Psoas muscle (tissue), 8 donors: ENCODE measurements around the gene ERP44. TPM values are rescaled to one million over a fixed set of nuclear protein-coding genes. Genes with fewer than 3 reads are reported as not detected.

Experiments used
- ATAC-seq, 4 donors: fragments of 200-7000 bp; cut with Tn5 transposase; one replicate each; pipeline ENCODE4 v1.9.1; 2020; ENCODE audit warnings: moderate library complexity in 3 of 4, mild to moderate bottlenecking in 2 of 4
- DNase-seq, 2 donors: peaks; one replicate each; pipeline ENCODE4 v3.0.0-alpha.2; 2020
- H3K27ac ChIP-seq: fragments of 200-600 bp; one replicate; pipeline ENCODE4 v1.8.0; 2022
- H3K27me3 ChIP-seq, 3 donors: fragments of 200-600 bp in 1 of 3; one replicate each; pipeline versions ENCODE4 v1.6.1 to v1.8.0; 2013 to 2022; ENCODE audit warnings: low read length in 2 of 3, mild to moderate bottlenecking in 2 of 3, moderate library complexity in 1 of 3; ENCODE audit not compliant: insufficient read depth in 3 of 3
- H3K36me3 ChIP-seq, 2 donors: fragments of 200-600 bp in 1 of 2; one replicate each; pipeline versions ENCODE4 v1.6.1 to v1.8.0; 2013 to 2022; ENCODE audit warnings: low read depth in 1 of 2, mild to moderate bottlenecking in 1 of 2, moderate library complexity in 1 of 2; ENCODE audit not compliant: insufficient read depth in 1 of 2
- H3K4me1 ChIP-seq: fragments of 200-600 bp; one replicate; pipeline ENCODE4 v1.8.0; 2022
- H3K4me3 ChIP-seq: fragments of 200-600 bp; one replicate; pipeline ENCODE4 v1.8.0; 2022; ENCODE audit warnings: mild to moderate bottlenecking
- H3K9me3 ChIP-seq: fragments of 200-600 bp; one replicate; pipeline ENCODE4 v1.8.0; 2022
- WGBS, 3 donors: extraction: QIAGEN DNeasy Blood & Tissue Kit; methylation state at CpG; one replicate each; pipeline versions ENCODE4 v1.1.6 to v1.1.7; 2013; 5-methylcytosine and 5-hydroxymethylcytosine counted together
- intact Hi-C, 2 donors: fragments of 100-400 bp; cut with DNase I; formaldehyde crosslinking; loops; one replicate each; pipeline versions ENCODE4 v1.11.0 to v1.14.2; 2022
- polyA plus RNA-seq, 3 donors: library from polyadenylated mRNA; stranded (reverse); fragments of 200-250 nt; gene quantifications; one replicate each; pipeline ENCODE4 v1.2.3, GENCODE V29; 2013
- total RNA-seq, 4 donors: library from RNA; stranded (reverse); fragmentation: NEBNext Ultra II Directional in 2 of 4; extraction: Animal tissue kit (Norgen Biotek cat#: 25700) in 2 of 4; gene quantifications; one replicate each; pipeline versions ENCODE4 v1.2.1 to v1.2.4, GENCODE V29; 2021 to 2023
- TF ChIP-seq, protein P1 (sequence below): fragments of 200-600 bp; IDR thresholded peaks from one replicate; pipeline ENCODE4 v1.8.0; 2022; ENCODE audit warnings: antibody characterized with exemption
- donor health status: healthy with polysubstance abuse.
- donor health status: DM: no; HTN: no; CAD: no; lungs with moderate emphysema.
- donor health status: Bipolar disorder and iron deficiency.
- donor health status: healthy.
- donor health status: DM: yes; HTN: yes; CAD: no.
- donor health status: DM: no; HTN: no; CAD: no.
- donor health status: DM: no; HTN: no; CAD: no.
- donor health status: DM: yes; HTN: yes; CAD: no.

ERP44 gene
- total and polyA plus RNA-seq, 7 donors = 7.5 to 14.3 (median 10.9) TPM

DNA sequence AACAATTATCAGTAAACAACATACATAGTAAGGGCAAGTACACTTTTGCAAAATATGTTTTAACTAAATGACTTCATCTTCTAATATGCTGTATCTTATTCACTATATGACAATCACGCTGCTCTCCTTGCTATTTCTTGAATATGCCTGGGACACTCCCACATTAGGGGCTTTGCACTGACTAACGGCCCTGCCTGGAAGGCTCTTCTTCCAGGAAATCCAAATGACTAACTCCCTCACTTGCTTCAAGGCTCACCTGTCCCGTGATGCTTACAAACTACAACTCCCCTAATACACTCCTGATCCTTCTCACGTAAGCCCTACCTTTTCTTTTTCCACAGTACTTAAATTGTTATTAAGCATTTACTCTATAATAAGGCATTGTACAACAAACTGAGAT is 10.6 kb downstream of the ERP44 start:
- no peak overlapping the region for H3K27ac ChIP-seq
- peaks cover 49% of the 10 kb centered on the region for H3K4me1 ChIP-seq
- intact Hi-C loops = no loop called here
- no peaks in the 10 kb centered on the region for H3K27me3 ChIP-seq
- no peaks in the 10 kb centered on the region for H3K9me3 ChIP-seq
- 73 to 80% (median 80%) methylated on average over 4 of the region's 4 CpGs for WGBS, 3 donors
- H3K4me3 ChIP-seq = no peak overlapping the region
- H3K36me3 ChIP-seq = no peaks in the 10 kb centered on the region
- TF ChIP-seq, protein P1, sequence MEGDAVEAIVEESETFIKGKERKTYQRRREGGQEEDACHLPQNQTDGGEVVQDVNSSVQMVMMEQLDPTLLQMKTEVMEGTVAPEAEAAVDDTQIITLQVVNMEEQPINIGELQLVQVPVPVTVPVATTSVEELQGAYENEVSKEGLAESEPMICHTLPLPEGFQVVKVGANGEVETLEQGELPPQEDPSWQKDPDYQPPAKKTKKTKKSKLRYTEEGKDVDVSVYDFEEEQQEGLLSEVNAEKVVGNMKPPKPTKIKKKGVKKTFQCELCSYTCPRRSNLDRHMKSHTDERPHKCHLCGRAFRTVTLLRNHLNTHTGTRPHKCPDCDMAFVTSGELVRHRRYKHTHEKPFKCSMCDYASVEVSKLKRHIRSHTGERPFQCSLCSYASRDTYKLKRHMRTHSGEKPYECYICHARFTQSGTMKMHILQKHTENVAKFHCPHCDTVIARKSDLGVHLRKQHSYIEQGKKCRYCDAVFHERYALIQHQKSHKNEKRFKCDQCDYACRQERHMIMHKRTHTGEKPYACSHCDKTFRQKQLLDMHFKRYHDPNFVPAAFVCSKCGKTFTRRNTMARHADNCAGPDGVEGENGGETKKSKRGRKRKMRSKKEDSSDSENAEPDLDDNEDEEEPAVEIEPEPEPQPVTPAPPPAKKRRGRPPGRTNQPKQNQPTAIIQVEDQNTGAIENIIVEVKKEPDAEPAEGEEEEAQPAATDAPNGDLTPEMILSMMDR = no peak
- ATAC-seq (peak in 2 of 4 donors; percentile 44 to 60), DNase-seq (no peak)

DNA sequence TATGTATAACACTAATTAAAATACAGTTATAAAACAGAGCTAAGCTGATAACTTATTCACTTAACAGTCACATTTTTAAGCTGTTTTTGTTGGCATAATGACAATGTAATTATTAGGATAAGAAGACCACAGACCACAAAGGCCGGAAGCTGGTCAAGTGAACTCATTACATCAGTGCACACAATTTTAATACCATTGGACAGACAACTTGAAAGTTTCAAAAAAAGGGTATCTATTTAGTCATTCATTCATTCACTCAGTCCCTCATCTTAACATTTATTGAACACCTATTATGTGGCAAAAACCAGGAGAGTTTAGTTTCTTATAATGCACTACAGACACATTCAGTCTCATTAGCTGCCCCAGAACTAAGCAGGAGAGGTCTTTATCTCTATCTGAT is 11.6 kb downstream of the ERP44 start:
- ATAC-seq (no peak), DNase-seq (no peak)
- WGBS, 3 donors = 75 to 88% (median 80%) methylated on average over 1 of the region's 1 CpG
- Histone ChIP-seq H3K4me1 (peaks cover 52% of the 10 kb centered on the region), H3K27ac (no peak overlapping the region), H3K36me3 (no peaks in the 10 kb centered on the region), H3K9me3 (no peaks in the 10 kb centered on the region), H3K27me3 (no peaks in the 10 kb centered on the region), H3K4me3 (no peak overlapping the region)
- intact Hi-C loops = no loop called here
- TF ChIP-seq, protein P1 = no peak

- H3K36me3 ChIP-seq = no peaks in the 10 kb centered on the region
- ATAC-seq = no peak
- TF ChIP-seq, protein P1 = no peak
- WGBS, 3 donors = 88 to 92% (median 88%) methylated on average over 3 of the region's 3 CpGs
- H3K27ac ChIP-seq = no peak overlapping the region
- intact Hi-C loops = no loop called here
- peaks cover 63% of the 10 kb centered on the region for H3K4me1 ChIP-seq
- H3K4me3 ChIP-seq = no peak overlapping the region
- H3K27me3 ChIP-seq = no peaks in the 10 kb centered on the region
- no peak for DNase-seq
- no peaks in the 10 kb centered on the region for H3K9me3 ChIP-seq
Measured at GRCh38 chr9:100086097-100086635, 12.6 kb downstream of the ERP44 start.

DNA sequence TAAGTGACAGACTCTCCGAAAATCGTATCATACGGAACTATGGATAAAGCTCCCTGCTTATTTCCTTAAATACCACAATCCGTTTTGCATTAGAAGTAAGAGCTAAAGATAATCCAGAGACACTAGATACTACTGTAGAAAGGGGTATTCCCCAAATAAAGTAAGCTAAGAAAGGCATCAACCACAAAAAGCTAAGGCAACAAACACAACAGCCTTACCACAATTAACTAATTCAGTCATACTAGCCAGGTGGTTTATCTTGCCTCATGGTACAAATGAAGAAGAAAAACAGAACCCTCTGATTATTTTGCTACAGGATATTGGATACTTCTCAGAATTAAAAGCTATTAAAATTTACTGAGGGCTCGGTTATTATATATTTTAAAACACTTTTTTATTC is 14.1 kb downstream of the ERP44 start:
- H3K4me1 ChIP-seq = peaks cover 61% of the 10 kb centered on the region

More for the DNA sequence above, 14.1 kb downstream of the ERP44 start:
- intact Hi-C loops = no loop called here
- Histone ChIP-seq H3K36me3 (no peaks in the 10 kb centered on the region), H3K4me3 (no peak overlapping the region), H3K27me3 (no peaks in the 10 kb centered on the region), H3K27ac (no peak overlapping the region), H3K9me3 (no peaks in the 10 kb centered on the region)
- WGBS, 3 donors = 63 to 74% (median 63%) methylated on average over 5 of the region's 5 CpGs
- TF ChIP-seq, protein P1 = no peak
- ATAC-seq (peak in 1 of 4 donors; percentile 70), DNase-seq (no peak)
